HL-60 (cell line): ENCODE results near the gene TAF15.
A peak's percentile ranks its signal among the peaks of the same experiment; 100 is the strongest.

Experiments
- DNase-seq, 2 experiments: peaks; one replicate each; pipeline ENCODE4 v3.0.0-alpha.2; 2010 to 2020; ENCODE audit warnings: low read depth in 1 of 2, low spot score in 1 of 2
- H3K27ac ChIP-seq: fragments of 250-450 bp; sonication (Bioruptor Pico); replicated peaks from 2 replicates; pipeline ENCODE4 v1.5.1; 2020; ENCODE audit warnings: mild to moderate bottlenecking, moderate library complexity
- H3K27me3 ChIP-seq: fragments of 250-450 bp; sonication (Bioruptor Pico); 2 replicates; pipeline ENCODE4 v1.5.1; 2021; ENCODE audit warnings: mild to moderate bottlenecking, moderate library complexity; ENCODE audit not compliant: insufficient read depth, poor library complexity, severe bottlenecking
- H3K4me3 ChIP-seq: replicated peaks from 2 replicates; pipeline ENCODE4 v1.5.1; 2011; ENCODE audit warnings: mild to moderate bottlenecking, control low read depth, low read length; ENCODE audit not compliant: insufficient read depth
- CTCF ChIP-seq: IDR thresholded peaks from one replicate; pipeline ENCODE4 v1.5.1; 2011; ENCODE audit warnings: low read length, control low read depth, inconsistent platforms; ENCODE audit not compliant: insufficient read depth
- GABPA ChIP-seq: IDR thresholded peaks from 2 replicates; pipeline ENCODE4 v1.6.1; 2012; ENCODE audit warnings: low read depth
- POLR2AphosphoS5 ChIP-seq: IDR thresholded peaks from 2 replicates; pipeline ENCODE4 v1.6.1; 2012; ENCODE audit warnings: low read depth
- REST ChIP-seq: IDR thresholded peaks from 2 replicates; pipeline ENCODE4 v1.6.1; 2012; ENCODE audit warnings: low read depth; ENCODE audit not compliant: insufficient replicate concordance
- SPI1 ChIP-seq: IDR thresholded peaks from 2 replicates; pipeline ENCODE4 v1.6.1; 2012; ENCODE audit warnings: low read depth, mild to moderate bottlenecking, borderline replicate concordance

The TAF15 gene

GRCh38 chr17:35795007-35795870, 14.0 kb upstream of the TAF15 start, which contains the start of gene MMP28:
MMP28 (minus strand) TSS chr17:35795641; CDS start chr17:35795377, 264 bp downstream.
- TF ChIP-seq REST (no peak), POLR2AphosphoS5 (no peak)
- H3K4me3 ChIP-seq = peak within 1 kb of the TSS; percentile 33
- peaks cover 38% of the 10 kb centered on the region for H3K27me3 ChIP-seq
- no peak for DNase-seq
- no peak within 1 kb of the TSS for H3K27ac ChIP-seq

DNA sequence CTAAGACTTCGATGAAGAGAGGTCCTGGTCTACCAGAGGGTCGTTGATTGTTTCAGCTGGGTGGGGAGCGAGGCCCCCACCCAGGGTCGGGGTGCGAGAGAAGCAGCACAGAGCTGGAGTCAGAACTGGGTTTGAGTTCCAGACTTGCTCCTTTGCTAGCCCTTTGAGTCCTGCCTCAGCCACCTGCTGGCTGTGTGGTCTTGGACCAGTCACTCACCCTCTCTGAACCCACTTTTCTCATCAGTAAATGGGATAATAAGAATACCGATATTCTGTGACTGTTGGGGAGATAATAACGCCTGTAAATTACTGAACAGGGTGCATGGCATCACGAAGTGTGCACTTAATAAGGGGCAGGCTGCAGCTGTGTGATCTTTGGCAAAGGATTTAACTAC, 13.4 kb upstream of the TAF15 start:
- H3K27ac ChIP-seq = no peak overlapping the region

GRCh38 chr17:35796942-35797341, 12.3 kb upstream of the TAF15 start:
- no peak overlapping the region for H3K4me3 ChIP-seq
- TF ChIP-seq REST (no peak), SPI1 (no peak), GABPA (no peak), POLR2AphosphoS5 (no peak), CTCF (no peak)
- DNase-seq = no peak
- peaks cover 36% of the 10 kb centered on the region for H3K27me3 ChIP-seq
- H3K27ac ChIP-seq = no peak overlapping the region

More for the DNA sequence above, 13.4 kb upstream of the TAF15 start:
- H3K4me3 ChIP-seq = 0 out of 2 replicates have a peak overlapping the region, but pooled peaks have one; percentile 33
- DNase-seq = no peak
- no peak for TF ChIP-seq CTCF
- no peak for TF ChIP-seq SPI1
- no peak for TF ChIP-seq POLR2AphosphoS5
- no peak for TF ChIP-seq REST
- TF ChIP-seq GABPA = no peak
- peaks cover 38% of the 10 kb centered on the region for H3K27me3 ChIP-seq
